Ascending aorta (tissue), 2 donors: ENCODE data around the gene CXCR1. TPM values are rescaled to one million over a fixed set of nuclear protein-coding genes. Genes with fewer than 3 reads are reported as not detected.

Experiments
- DNase-seq, 2 donors: peaks; one replicate each; pipeline ENCODE4 v3.0.0-alpha.2; 2019; ENCODE audit warnings: low spot score in 2 of 2
- H3K27ac ChIP-seq, 2 donors: fragments of 200-600 bp; sonication (generic); one replicate each; pipeline ENCODE4 v1.5.1; 2016 to 2017; ENCODE audit warnings: mild to moderate bottlenecking in 1 of 2
- H3K27me3 ChIP-seq: fragments of 200-600 bp; sonication (generic); one replicate; pipeline ENCODE4 v1.5.1; 2017
- H3K36me3 ChIP-seq, 2 donors: fragments of 200-600 bp; sonication (generic); one replicate each; pipeline ENCODE4 v1.5.1; 2016
- H3K4me1 ChIP-seq, 2 donors: fragments of 200-600 bp; sonication (generic); one replicate each; pipeline ENCODE4 v1.5.1; 2016 to 2017; ENCODE audit warnings: mild to moderate bottlenecking in 1 of 2
- H3K4me3 ChIP-seq, 2 donors: fragments of 200-600 bp; sonication (generic); one replicate each; pipeline ENCODE4 v1.5.1; 2016 to 2017; ENCODE audit warnings: mild to moderate bottlenecking in 1 of 2
- H3K9me3 ChIP-seq, 2 donors: fragments of 200-600 bp; sonication (generic); one replicate each; pipeline ENCODE4 v1.5.1; 2016
- CTCF ChIP-seq, 3 experiments: fragments of 200-600 bp in 2 of 3; fragments of 450-650 bp in 1 of 3; sonication (generic) in 2 of 3; IDR thresholded peaks; one replicate each; pipeline ENCODE4 v1.5.1; 2016 to 2019; ENCODE audit warnings: antibody characterized with exemption in 3 of 3, mild to moderate bottlenecking in 1 of 3, moderate library complexity in 1 of 3
- intact Hi-C: fragments of 100-400 bp; cut with DNase I; formaldehyde crosslinking; loops from one replicate; pipeline ENCODE4 v1.15.1; 2023
- total RNA-seq: library from RNA; depleted of rRNA; stranded (reverse); fragments of >200 nt; gene quantifications from one replicate; pipeline ENCODE4 v1.1.0, GENCODE V29; 2016

Gene CXCR1
- total RNA-seq, 1 donor from 2014 or later: not detected

GRCh38 chr2:218130822-218131221 is 35.9 kb downstream of the CXCR1 start:
- TF ChIP-seq CTCF (IDR thresholded peaks at IDR 0.05): no peak
- H3K36me3 ChIP-seq: no peaks in the 10 kb centered on the region

GRCh38 chr2:218130377-218130776 is 36.4 kb downstream of the CXCR1 start:
- no peak for DNase-seq
- H3K9me3 ChIP-seq: no peaks in the 10 kb centered on the region
- TF ChIP-seq CTCF (IDR thresholded peaks at IDR 0.05): no peak
- H3K36me3 ChIP-seq: no peaks in the 10 kb centered on the region
- no peaks in the 10 kb centered on the region for H3K27me3 ChIP-seq
- no peaks in the 10 kb centered on the region for H3K4me1 ChIP-seq
- H3K27ac ChIP-seq: no peak overlapping the region
- intact Hi-C loops: no loop called here
- H3K4me3 ChIP-seq: no peak overlapping the region

More at GRCh38 chr2:218130822-218131221, 35.9 kb downstream of the CXCR1 start:
- no peaks in the 10 kb centered on the region for H3K27me3 ChIP-seq
- no peak overlapping the region for H3K4me3 ChIP-seq
- H3K9me3 ChIP-seq: no peaks in the 10 kb centered on the region
- intact Hi-C loops: no loop called here
- no peak overlapping the region for H3K27ac ChIP-seq
- DNase-seq: no peak
- no peaks in the 10 kb centered on the region for H3K4me1 ChIP-seq

GRCh38 chr2:218129458-218130135 is 37.2 kb downstream of the CXCR1 start:
- intact Hi-C loops: no loop called here

GRCh38 chr2:218128781-218129457 is 37.8 kb downstream of the CXCR1 start:
- TF ChIP-seq CTCF (IDR thresholded peaks at IDR 0.05): no peak
- Histone ChIP-seq H3K4me1 (no peaks in the 10 kb centered on the region), H3K36me3 (no peaks in the 10 kb centered on the region), H3K4me3 (no peak overlapping the region), H3K9me3 (no peaks in the 10 kb centered on the region), H3K27me3 (no peaks in the 10 kb centered on the region), H3K27ac (no peak overlapping the region)
- intact Hi-C loops: no loop called here
- DNase-seq: no peak

More at GRCh38 chr2:218129458-218130135, 37.2 kb downstream of the CXCR1 start:
- no peak overlapping the region for H3K27ac ChIP-seq
- H3K36me3 ChIP-seq: no peaks in the 10 kb centered on the region
- no peak for TF ChIP-seq CTCF (IDR thresholded peaks at IDR 0.05)
- no peaks in the 10 kb centered on the region for H3K9me3 ChIP-seq
- DNase-seq: no peak
- no peaks in the 10 kb centered on the region for H3K27me3 ChIP-seq
- H3K4me3 ChIP-seq: no peak overlapping the region
- no peaks in the 10 kb centered on the region for H3K4me1 ChIP-seq

GRCh38 chr2:218127929-218128455 is 38.8 kb downstream of the CXCR1 start:
- Histone ChIP-seq H3K27ac (no peak overlapping the region), H3K4me1 (no peaks in the 10 kb centered on the region), H3K9me3 (peaks cover 0 to 4% of the 10 kb centered on the region in 2 donors), H3K4me3 (no peak overlapping the region), H3K27me3 (no peaks in the 10 kb centered on the region), H3K36me3 (no peaks in the 10 kb centered on the region)
- intact Hi-C loops: no loop called here
- no peak for TF ChIP-seq CTCF (IDR thresholded peaks at IDR 0.05)
- no peak for DNase-seq
